Coronary artery (tissue), 2 donors: Measurements from ENCODE around the gene GNG4.
A peak's percentile ranks its signal among the peaks of the same experiment; 100 is the strongest.

ENCODE experiments used
- DNase-seq: peaks from one replicate; pipeline ENCODE4 v3.0.0-alpha.2; 2017; ENCODE audit warnings: low spot score
- H3K27ac ChIP-seq, 2 donors: fragments of 200-600 bp; sonication (generic); one replicate each; pipeline ENCODE4 v1.5.1; 2016 to 2019
- H3K4me3 ChIP-seq: fragments of 200-600 bp; sonication (generic); 2 replicates; pipeline ENCODE4 v1.5.1; 2016; ENCODE audit warnings: mild to moderate bottlenecking, moderate library complexity
- CTCF ChIP-seq: fragments of 200-600 bp; sonication (generic); IDR thresholded peaks from one replicate; pipeline ENCODE4 v1.5.1; 2019; ENCODE audit warnings: antibody characterized with exemption

The GNG4 gene

GRCh38 chr1:235635938-235636662, 13.5 kb downstream of the GNG4 start:
- DNase-seq = no peak
- TF ChIP-seq CTCF = no peak
- Histone ChIP-seq H3K4me3 (no peak overlapping the region), H3K27ac (no peak overlapping the region)

GRCh38 chr1:235632506-235633401, 16.8 kb downstream of the GNG4 start:
- TF ChIP-seq CTCF = no peak
- H3K27ac ChIP-seq = no peak overlapping the region
- DNase-seq = no peak
- peak overlapping the region; percentile 58 for H3K4me3 ChIP-seq

- no peak overlapping the region for H3K4me3 ChIP-seq
- no peak for DNase-seq
- H3K27ac ChIP-seq = no peak overlapping the region
- no peak for TF ChIP-seq CTCF
Measured at GRCh38 chr1:235631816-235632215, 17.8 kb downstream of the GNG4 start.

- DNase-seq = no peak
- Histone ChIP-seq H3K27ac (no peak overlapping the region), H3K4me3 (no peak overlapping the region)
- TF ChIP-seq CTCF = no peak
Measured at GRCh38 chr1:235628316-235629005, 21.1 kb downstream of the GNG4 start.

GRCh38 chr1:235625831-235626230, 23.8 kb downstream of the GNG4 start:
- no peak for TF ChIP-seq CTCF
- no peak for DNase-seq
- Histone ChIP-seq H3K4me3 (no peak overlapping the region), H3K27ac (no peak overlapping the region)

GRCh38 chr1:235625340-235625739, 24.2 kb downstream of the GNG4 start:
- Histone ChIP-seq H3K4me3 (no peak overlapping the region), H3K27ac (no peak overlapping the region)
- DNase-seq = no peak
- no peak for TF ChIP-seq CTCF
